GM12891 (cell line): Measurements from ENCODE around the gene ZNF143.

Experiments
- DNase-seq: peaks from one replicate; pipeline ENCODE4 v3.0.0; 2011; ENCODE audit warnings: low spot score; ENCODE audit not compliant: insufficient read length
- FAIRE-seq: peaks from 2 replicates; lab custom pipeline; 2011; peaks lifted over from hg19 to GRCh38; lab: Jason Lieb, UNC
- PAX5 ChIP-seq: IDR thresholded peaks from 2 replicates; pipeline ENCODE4 v1.6.1; 2011; ENCODE audit warnings: low read length, moderate library complexity, mild to moderate bottlenecking; ENCODE audit not compliant: insufficient read depth, severe bottlenecking
- POLR2A ChIP-seq: IDR thresholded peaks from 2 replicates; pipeline ENCODE4 v1.6.1; 2011; ENCODE audit warnings: low read depth, low read length, control low read depth
- POLR2AphosphoS5 ChIP-seq: IDR thresholded peaks from 2 replicates; pipeline ENCODE4 v1.6.1; 2011; ENCODE audit warnings: low read depth, low read length, control low read depth
- POU2F2 ChIP-seq: IDR thresholded peaks from 2 replicates; pipeline ENCODE4 v1.6.1; 2011; ENCODE audit warnings: low read depth, mild to moderate bottlenecking, control low read depth, low read length, moderate library complexity
- SPI1 ChIP-seq: IDR thresholded peaks from 2 replicates; pipeline ENCODE4 v1.6.1; 2011; ENCODE audit warnings: low read depth, low read length, control low read depth
- TAF1 ChIP-seq: IDR thresholded peaks from 2 replicates; pipeline ENCODE4 v1.6.1; 2011; ENCODE audit warnings: low read depth, low read length, control low read depth

Gene ZNF143

GRCh38 chr11:9568161-9568853 lies 107.5 kb downstream of the ZNF143 start:
- TF ChIP-seq SPI1 (no peak), POLR2AphosphoS5 (no peak), POU2F2 (no peak), TAF1 (no peak), POLR2A (no peak), PAX5 (no peak)
- no peak for DNase-seq
- FAIRE-seq: no peak

DNA sequence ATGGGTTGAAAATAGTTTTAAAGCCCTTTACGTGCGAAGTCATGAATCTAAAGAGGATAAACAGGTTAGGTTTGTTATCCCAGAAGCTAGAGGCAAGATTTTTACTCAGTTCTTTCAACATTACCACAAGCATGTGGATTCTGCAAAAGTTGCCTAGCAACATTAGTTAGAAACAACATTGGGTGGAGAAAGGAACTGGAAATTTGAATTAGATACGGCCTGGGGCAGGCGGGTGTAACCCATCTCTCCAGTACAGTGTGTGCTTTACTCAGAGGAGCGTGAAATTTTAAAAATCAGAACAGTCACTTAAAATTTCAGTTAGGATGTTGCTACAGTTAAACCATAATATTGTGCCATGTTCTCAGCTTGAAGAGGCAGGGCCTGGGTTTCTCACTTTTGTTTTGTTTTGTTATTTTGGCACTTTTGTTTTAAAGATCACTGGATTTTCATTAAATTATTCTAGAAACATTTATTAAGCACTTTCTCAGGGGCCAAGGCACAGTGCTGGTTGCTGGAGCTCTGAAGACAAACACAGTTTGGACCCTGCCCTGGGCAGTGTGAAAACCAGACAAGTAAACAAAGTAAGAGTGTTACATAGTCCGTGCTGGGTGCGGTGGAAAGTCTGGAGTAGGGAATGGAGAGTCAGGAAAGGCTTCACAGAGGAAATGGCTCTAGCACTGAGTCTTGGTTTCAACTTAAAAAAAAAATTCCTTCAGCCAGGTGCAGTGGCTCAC lies 108.2 kb downstream of the ZNF143 start:
- no peak for DNase-seq
- TF ChIP-seq SPI1 (peak; percentile 57; the same call in 1 of the 2 replicates), POLR2AphosphoS5 (no peak)
- FAIRE-seq: peak; percentile 9

- FAIRE-seq (no peak), DNase-seq (no peak)
- no peak for TF ChIP-seq PAX5
- TF ChIP-seq POU2F2: no peak
Observed at GRCh38 chr11:9569588-9570164, 108.9 kb downstream of the ZNF143 start.

DNA sequence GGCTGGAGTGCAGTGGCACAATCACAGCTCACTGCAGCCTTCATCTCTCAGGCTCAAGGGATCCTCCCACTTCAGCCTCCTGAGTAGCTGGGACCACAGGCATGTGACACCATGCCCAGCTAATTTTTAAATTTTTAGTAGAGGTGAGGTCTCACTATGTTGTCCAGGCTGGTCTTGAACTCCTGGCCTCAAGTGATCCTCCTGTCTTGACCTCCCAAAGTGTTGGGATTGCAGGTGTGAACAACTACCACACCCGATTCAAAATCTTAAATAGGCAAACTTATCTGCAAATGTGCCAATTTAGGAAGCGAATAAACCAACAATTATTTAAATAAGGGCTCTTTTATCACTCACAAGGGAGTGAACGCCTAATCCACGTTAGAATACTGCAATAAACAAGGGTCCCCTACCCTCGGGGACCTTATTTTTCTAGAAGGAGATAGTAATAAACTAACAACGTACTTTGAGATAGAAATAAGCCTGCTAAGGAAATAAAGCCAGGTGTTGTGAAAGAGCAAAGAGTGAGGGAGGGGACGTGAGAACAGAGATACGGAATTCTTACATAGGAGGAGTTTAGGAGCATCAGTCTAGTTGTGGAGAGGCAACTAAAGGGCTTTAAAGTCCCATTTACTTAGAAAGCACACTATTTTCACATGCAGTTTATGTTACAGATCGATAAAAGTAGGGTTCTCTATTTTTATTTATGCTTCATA lies 109.7 kb downstream of the ZNF143 start:
- TF ChIP-seq POLR2A: no peak
- no peak for TF ChIP-seq PAX5
- no peak for TF ChIP-seq SPI1
- no peak for TF ChIP-seq POLR2AphosphoS5
- no peak for TF ChIP-seq POU2F2
- no peak for TF ChIP-seq TAF1
- FAIRE-seq (no peak), DNase-seq (no peak)

- DNase-seq (no peak), FAIRE-seq (no peak)
- TF ChIP-seq POU2F2 (no peak), SPI1 (no peak), POLR2A (no peak), TAF1 (no peak), POLR2AphosphoS5 (no peak), PAX5 (no peak)
Observed at GRCh38 chr11:9571071-9571762, 110.4 kb downstream of the ZNF143 start.

GRCh38 chr11:9571763-9572115 lies 110.9 kb downstream of the ZNF143 start:
- DNase-seq (no peak), FAIRE-seq (no peak)
- TF ChIP-seq PAX5 (no peak), SPI1 (no peak), POLR2AphosphoS5 (no peak), POU2F2 (no peak), TAF1 (no peak), POLR2A (no peak)

DNA sequence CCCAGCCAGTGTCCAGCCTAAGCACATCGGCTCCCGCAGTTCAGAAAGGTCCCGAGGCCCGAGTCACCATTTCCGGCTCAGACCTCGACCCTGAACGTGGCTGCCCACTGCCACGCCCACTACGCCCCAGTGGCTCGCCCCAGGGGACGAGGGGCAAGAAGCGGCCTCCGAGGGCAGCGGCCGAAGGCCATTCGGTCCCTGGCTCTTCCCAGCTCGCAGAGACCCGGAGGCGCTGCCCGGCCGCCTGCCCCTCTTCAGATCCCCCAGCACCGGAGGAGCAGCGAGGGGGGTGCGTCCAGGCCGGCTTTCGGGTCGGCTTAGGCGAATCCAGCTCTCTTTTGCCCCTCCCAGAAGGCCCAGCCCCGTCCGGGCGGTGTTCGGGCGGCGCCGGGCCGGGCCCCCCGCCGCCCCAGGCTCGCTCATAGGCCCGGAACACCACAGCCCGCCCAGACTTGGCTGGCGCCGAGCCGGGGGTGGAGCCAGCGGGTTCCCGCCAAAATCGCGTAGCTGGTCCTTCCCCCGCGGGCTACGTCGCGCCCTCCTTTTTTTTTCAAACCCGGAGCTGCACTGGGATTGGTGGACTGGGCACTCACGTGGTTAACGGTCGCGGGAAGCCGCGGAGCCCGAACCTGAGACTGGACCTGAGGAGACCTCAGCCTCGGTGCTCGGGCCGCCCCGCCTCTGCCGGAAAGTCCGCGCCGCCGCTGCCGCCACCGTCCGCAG lies 112.4 kb downstream of the ZNF143 start, which contains the start of gene WEE1:
WEE1 (plus strand) TSS at position 619 of the 723 bp plus-strand sequence. CDS start 264 bp downstream, outside the sequence.
- DNase-seq (peak; percentile 91), FAIRE-seq (peak; percentile 86)
- no peak; the same call in 1 of the 2 replicates for TF ChIP-seq POLR2AphosphoS5
- TF ChIP-seq POU2F2: peak; percentile 38; the same call in 1 of the 2 replicates
- no peak for TF ChIP-seq SPI1
- 0 out of 2 replicates have a peak, but pooled peaks have one; percentile 16 for TF ChIP-seq POLR2A
- TF ChIP-seq TAF1: peak; percentile 30
- TF ChIP-seq PAX5: no peak

GRCh38 chr11:9573775-9574621 lies 113.2 kb downstream of the ZNF143 start:
- TF ChIP-seq POU2F2: no peak
- TF ChIP-seq POLR2AphosphoS5: no peak
- TF ChIP-seq TAF1: no peak
- TF ChIP-seq PAX5: no peak
- TF ChIP-seq SPI1: no peak
- no peak for TF ChIP-seq POLR2A
- FAIRE-seq: peak; percentile 9
- no peak for DNase-seq
